Measurements from ENCODE around the gene HOXC11.

Gene HOXC11

DNA sequence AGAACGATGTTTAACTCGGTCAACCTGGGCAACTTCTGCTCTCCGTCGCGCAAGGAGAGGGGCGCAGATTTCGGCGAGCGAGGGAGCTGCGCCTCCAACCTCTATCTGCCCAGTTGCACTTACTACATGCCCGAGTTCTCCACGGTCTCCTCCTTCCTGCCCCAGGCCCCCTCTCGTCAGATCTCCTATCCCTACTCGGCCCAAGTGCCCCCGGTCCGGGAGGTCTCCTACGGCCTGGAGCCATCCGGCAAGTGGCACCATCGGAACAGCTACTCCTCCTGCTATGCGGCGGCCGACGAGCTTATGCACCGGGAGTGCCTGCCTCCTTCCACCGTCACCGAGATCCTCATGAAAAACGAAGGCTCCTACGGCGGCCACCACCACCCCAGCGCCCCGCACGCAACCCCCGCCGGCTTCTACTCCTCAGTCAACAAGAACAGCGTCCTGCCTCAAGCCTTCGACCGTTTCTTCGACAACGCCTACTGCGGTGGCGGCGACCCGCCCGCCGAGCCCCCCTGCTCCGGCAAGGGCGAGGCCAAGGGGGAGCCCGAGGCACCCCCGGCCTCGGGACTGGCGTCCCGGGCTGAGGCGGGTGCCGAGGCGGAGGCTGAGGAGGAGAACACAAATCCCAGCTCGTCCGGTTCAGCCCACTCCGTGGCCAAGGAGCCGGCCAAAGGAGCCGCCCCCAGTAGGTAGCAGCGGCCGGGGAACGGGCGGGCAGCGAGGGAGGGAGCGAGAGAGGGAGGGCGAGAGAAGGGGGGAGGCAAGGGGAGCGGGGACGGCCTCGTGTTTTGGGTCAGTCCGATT, 513 bp downstream of the HOXC11 start:
- no peak for DNase-seq (ENCODE audit: low spot score)

GRCh38 chr12:53974084-53975063, 1.4 kb downstream of the HOXC11 start, which contains the start of gene HOTAIR:
TSS of gene HOTAIR (minus strand) at chr12:53974954.
- DNase-seq (ENCODE audit: low spot score), result peak; percentile 55

- DNase-seq (ENCODE audit: low spot score), result no peak
Observed at GRCh38 chr12:53975064-53975471, 2.1 kb downstream of the HOXC11 start.

- no peak for DNase-seq (ENCODE audit: low spot score)
Observed at GRCh38 chr12:53975479-53976152, 2.7 kb downstream of the HOXC11 start.

GRCh38 chr12:53976172-53976822, 3.4 kb downstream of the HOXC11 start:
- DNase-seq (ENCODE audit: low spot score), result no peak

DNA sequence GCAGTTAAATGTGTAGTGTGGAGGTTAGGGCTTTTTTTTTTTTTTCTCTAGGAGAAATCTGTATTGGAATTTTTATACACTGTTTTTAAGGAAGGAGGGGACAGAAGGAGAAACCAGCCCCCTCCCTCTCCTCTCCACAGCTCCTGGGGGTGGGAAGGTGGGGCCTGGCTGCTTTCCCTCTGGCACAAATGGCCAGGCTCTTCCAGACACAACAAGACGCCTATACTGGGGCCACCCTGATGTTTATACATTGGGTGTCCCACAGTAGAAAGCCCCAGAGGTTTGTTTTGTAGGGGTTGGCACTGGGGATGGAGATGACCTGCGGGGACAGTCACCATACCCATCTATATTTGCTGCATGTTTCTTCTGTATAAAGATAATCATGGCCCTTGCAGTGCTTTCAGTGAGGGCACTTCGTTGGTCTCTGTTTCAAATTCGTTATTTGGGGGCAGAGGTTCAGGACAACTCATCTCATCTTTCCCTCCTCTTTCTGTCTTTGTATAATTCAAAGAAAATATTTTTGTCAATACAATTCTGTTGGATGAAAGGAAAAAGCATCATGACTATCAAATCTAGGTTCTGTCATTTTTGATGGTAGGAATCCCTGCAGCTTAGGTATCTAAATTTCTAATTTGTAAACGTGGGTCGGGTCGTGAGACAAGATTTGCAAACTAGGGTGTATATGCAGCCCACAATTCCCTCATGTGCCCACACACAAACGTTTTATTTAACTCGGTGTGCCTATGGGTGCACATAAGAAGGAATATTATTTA, 4.1 kb downstream of the HOXC11 start:
- no peak for DNase-seq (ENCODE audit: low spot score)

GRCh38 chr12:53977596-53978445, 4.9 kb downstream of the HOXC11 start:
- DNase-seq (ENCODE audit: low spot score), result no peak

GRCh38 chr12:53978477-53979356, 5.8 kb downstream of the HOXC11 start:
- no peak for DNase-seq (ENCODE audit: low spot score)

GRCh38 chr12:53980104-53980801, 7.3 kb downstream of the HOXC11 start:
- DNase-seq (ENCODE audit: low spot score), result no peak

DNA sequence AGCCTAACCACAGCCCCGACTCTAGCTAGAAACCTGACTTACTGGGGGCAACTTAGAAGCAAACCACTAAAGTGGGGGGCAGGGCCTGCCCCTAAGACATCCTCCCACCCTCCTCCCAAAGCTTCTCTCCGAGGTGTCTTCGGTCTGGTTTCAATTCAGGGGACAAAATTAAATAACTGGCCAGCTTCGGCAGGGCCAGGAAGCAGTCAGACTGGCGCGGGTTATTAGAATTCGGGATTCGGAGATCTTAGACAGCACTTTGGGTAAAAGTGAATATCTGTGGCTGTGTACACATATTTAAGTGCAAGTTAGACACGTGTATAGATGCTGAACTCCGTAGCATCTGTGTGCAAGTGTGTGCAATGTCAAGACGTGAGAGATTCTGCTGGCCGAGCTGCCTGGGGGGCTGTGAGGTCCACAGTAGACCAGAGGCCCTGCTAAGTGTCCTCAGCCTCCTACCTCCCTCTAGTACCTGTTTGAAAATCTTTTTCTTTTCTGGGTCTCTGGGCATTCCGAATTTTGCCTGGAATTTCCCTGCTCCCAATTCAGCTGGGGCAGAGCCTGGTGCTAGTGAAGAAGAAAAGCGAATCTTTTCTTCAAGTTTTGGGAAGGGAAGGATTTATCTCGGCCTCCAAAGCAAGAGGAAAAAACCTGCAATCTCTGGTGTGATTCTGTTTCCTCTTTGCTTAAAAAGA, 8.0 kb downstream of the HOXC11 start:
- DNase-seq (ENCODE audit: low spot score), result no peak

GRCh38 chr12:53981634-53982565, 9.0 kb downstream of the HOXC11 start:
- DNase-seq (ENCODE audit: low spot score), result no peak

DNA sequence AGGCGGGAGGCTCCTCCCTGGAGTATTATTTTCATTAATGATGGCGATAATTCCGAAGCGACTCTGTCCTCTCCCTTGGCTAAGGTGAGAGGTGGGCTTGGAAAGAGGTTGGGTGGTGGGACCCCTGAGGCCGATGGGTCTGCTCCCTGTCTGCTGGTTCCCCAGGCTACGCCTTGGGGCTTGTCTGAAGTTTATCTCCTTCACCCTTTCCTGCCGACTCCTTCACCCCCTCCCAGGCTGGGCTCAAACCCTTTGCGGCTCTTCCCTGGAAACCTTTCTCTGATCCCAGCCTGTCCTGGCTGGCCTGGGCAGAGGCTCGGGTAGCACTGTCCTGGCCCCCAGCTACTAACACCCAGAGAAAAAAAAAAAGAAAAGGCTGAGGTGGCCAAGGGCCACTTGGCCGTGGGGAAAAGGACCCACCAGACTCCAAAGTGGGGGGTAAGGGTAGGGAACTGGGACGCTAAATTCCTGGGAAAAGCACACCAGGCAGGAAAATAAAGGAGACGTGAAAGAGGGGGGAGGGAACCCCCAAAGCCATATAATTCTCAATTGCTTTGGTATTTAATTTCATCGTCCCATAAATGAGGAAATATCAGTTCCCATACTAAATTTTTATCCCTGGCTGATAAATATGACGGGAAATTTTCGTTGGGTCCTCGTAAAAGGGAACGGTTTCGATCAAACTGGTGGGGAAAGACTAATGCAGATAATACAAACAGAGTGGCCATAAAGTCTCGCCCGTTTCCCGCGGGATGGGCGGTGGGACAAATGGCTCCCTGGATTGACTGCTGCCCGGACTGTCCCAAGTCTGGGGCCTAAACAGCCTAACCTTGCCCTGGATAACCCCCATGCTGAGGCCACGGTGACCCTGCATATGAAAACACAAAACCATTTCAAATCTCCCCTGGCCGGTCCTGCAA, 10.0 kb downstream of the HOXC11 start:
- DNase-seq (ENCODE audit: low spot score), result no peak

DNA sequence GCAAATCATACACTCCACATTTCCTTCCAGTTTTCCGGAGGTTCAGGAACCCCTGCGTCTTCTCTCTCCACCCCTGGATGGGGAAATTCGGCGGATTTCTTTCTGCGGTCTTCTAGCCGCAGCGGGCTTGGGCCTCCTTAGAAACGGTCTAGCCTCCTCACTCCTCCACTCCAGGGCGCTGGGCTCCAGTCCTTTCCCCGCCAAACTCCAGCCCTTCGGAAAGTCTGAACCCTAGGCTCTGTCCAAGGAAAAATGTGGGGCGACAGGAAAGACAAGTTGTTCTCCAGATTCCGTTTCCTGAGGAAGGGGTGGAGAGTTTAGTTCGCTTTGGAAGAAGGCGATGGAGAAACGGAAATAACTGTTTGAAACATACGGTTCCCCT, 10.6 kb downstream of the HOXC11 start:
- no peak for DNase-seq (ENCODE audit: low spot score)

GRCh38 chr12:53983950-53984572, 11.1 kb downstream of the HOXC11 start:
- DNase-seq (ENCODE audit: low spot score), result no peak

All from AG08396 (cell line).